GM21529 (cell line): Measurements from ENCODE around the gene DNAJA3.

Experiments used
- ATAC-seq: cut with Tn5 transposase; IDR thresholded peaks from one replicate; pipeline ENCODE4 v1.9.1; 2021; ENCODE audit not compliant: unreplicated experiment

Gene DNAJA3

DNA sequence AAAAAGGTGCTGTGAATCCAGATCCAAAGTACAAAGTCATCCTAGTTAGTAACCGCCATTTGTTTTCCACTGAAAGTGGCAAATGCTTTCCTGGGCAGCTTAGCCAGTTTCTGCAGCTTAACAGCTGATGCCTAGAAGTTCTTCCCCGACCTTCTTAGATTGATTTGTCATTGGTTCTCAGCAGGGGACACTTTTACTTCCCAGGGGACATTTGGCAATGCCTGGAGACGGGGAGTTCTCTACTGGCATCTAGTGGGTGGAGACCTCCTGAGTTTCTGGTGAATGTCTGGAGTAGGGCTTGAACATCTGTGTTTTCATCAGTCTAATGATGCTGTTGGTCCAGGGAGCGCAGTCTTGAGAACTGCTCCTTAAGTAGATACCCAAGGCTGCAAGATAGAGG is 7.6 kb downstream of the DNAJA3 start:
- no peak for ATAC-seq

GRCh38 chr16:4433914-4434787 is 8.5 kb downstream of the DNAJA3 start:
- no peak for ATAC-seq

DNA sequence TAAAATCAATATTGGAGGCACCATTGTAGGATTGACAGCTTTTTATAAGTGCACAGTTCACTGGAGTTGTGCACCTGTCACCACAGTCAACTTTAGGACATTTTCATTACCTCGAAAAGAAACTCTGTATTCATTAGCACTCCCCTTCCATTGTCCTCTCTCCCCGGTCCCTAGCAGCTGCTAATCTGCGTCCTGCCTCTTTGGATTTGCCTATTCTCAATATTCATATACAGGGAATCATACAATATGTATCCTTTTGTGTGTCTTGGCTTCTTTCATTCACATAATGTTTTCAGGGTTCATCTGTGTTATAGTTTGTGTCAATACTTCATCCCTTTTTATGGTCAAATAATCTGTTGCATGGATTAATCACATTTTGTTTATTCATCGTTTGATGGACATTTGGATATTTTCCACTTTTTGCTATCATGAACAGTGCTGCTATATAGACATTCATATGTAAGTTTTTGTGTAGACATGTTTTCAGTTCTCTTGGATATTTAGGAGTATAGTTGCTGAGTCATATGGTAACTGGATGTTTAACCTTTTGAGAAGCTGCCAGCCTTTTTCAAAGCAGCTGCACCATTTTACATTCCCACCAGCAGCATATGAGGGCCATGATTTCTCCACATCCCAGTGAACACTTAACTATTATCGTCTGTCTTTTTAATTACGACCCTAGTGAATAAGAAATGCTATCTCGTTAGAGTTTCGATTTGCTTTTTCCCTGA is 9.8 kb downstream of the DNAJA3 start:
- no peak for ATAC-seq

- ATAC-seq, result no peak
These were observed 11.7 kb downstream of the DNAJA3 start for GRCh38 chr16:4437366-4437765.

DNA sequence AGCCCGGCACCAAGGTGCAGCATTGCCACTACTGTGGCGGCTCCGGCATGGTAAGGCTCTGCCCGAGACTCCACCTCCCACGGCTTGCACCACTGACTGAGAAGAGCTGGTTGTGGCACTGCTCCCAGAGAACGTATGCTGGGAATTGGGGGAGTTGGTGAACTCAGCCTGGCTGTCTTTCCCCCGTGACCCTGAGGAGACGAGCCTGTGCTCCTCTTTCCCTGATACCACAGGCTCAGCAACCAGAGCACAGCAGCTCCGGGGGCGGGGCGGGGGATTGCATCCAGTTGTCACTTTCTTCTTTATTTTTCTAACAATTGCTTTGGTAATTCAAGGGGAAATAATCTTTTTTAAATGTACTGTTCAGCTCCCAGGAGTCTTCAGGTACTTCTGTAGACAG is 16.7 kb downstream of the DNAJA3 start:
- ATAC-seq, result no peak

DNA sequence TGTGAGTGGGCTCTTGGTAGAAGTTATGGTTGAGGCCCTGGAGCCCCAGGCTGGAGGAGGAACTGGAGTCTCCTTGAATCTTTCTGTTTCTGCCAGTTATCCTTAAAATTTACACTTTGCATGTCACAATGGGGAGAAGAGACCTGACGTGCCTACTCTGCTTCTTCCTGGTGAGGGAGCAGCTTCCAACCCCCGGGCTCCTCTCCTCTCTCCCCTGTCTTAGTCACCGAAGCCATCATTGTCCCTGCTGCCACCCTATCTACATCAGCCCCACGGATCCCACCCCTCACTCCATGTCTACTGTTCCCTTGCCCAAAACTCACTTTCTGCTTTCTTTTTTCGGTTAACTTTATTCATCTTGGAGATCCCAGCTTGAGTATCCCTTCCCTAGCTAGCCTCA is 17.6 kb downstream of the DNAJA3 start:
- ATAC-seq, result no peak

DNA sequence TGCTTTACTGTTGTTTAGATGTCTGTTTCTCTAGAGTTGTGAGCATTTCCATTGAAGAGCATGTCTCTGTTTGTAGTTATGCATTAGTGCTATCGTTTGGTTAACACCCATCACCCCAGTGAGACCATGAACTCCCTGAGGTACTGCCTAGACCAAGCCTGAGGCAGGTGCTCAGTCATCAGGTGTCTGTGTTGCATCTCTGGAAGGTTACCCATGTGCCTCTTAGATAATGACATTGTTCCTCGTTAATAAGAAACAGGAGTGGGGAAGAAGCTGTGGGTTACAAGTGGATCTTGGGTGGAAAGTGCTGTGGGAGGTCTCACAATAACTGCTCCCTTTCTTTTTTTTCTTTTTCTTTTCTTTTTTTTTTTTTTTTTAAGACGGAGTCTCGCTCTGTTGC is 18.3 kb downstream of the DNAJA3 start:
- no peak for ATAC-seq

DNA sequence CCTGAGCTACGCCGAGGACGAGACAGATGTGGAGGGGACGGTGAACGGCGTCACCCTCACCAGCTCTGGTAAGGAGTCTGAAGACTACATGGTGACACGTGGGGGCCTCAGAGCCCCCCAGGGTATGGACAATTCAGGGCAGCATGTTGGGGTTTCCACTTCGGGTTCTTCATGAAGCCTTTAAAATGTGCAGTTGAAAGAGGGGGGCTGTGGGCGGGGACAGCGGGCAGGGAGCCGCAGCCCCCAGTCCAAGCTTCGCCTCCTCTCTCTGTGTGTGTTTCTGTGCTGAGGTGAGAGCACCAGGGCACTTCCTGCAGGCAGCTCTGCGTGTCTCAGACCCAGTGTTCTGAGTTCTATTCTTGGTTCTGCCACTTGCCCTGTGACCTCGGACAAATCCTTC is 24.8 kb downstream of the DNAJA3 start:
- no peak for ATAC-seq

DNA sequence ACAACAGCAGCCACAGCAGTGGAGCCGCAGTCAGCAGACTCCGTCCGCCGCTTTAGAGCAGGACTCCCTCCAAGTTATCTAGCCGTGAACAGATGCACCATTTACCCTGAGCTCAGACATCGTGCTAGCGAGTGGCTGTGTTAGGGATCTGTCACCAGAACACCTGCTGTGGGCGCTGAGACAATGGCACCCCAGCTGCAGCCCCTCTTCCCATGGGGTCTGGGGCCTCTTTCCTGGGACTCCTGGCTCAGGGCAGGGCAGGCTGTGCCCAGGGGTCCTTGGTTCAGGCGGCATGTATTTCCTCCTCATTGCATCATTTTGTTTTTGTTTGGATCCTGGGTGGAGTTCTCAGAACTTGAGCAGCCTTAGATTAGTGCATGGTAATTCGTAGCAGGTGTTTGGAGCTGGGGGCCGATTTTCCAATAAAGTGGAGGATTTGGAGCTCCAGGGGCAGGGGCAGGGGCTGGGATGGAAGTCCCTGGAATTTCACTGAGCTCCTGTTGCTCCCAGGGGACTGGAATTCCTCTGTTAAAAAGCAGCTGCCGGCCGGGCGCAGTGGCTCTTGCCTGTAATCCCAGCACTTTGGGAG is 25.4 kb downstream of the DNAJA3 start:
- ATAC-seq, result no peak

DNA sequence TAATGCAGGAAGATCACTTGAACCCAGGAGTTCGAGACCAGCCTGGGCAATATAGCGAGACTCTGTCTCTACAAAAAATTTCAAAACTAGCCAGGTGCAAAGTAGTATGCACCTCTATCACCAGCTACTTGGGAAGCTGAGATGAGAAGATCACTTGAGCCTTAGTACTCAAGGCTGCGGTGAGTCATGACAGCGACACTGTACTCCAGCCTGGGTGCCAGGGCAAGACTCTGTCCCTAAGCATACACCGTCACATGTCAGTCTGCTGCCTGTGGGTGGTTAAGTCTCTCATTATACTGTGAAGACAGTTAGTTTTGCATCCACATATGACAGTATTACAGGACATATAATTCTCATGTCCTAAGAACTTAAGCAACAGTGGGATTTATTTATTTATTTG is 27.0 kb downstream of the DNAJA3 start:
- no peak for ATAC-seq

GRCh38 chr16:4454623-4455022 is 29.0 kb downstream of the DNAJA3 start:
- ATAC-seq, result no peak

- no peak for ATAC-seq
These were observed 29.4 kb downstream of the DNAJA3 start for GRCh38 chr16:4455081-4455480.

GRCh38 chr16:4455951-4456350 is 30.3 kb downstream of the DNAJA3 start:
- no peak for ATAC-seq

- no peak for ATAC-seq
These were observed 35.2 kb downstream of the DNAJA3 start for GRCh38 chr16:4460936-4461249.

GRCh38 chr16:4461250-4462085 is 35.8 kb downstream of the DNAJA3 start:
- ATAC-seq, result no peak

- no peak for ATAC-seq
These were observed 38.0 kb downstream of the DNAJA3 start for GRCh38 chr16:4463522-4464163.

- ATAC-seq, result no peak
These were observed 40.5 kb downstream of the DNAJA3 start for GRCh38 chr16:4465977-4466779.

GRCh38 chr16:4467916-4468315 is 42.2 kb downstream of the DNAJA3 start:
- ATAC-seq, result no peak

GRCh38 chr16:4468972-4469371 is 43.3 kb downstream of the DNAJA3 start:
- no peak for ATAC-seq

DNA sequence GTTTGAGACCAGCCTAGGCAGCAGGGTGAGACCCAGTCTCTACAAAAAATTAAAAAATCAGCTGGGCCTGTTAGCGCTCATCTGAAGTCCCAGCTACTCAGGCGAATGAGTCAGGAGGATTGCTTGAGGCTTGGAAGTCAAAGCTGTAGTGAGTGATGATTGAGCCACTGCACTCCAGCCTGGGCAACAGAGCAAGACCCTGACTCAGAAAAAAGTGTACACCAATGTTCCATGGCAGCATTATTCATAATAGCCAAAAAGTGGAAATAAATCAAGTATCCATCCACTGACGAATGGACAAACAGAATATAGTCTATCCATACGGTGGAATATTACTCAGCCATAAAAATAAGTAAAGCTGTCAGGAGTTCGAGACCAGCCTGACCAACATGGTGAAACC is 46.2 kb downstream of the DNAJA3 start:
- no peak for ATAC-seq
